ENCODE results near the gene MACROD2.

Gene MACROD2

GRCh38 chr20:15847196-15847784 is 1852.0 kb downstream of the MACROD2 start:
- no peak for DNase-seq (ENCODE audit: low read depth in 2 of 2)

- no peak for DNase-seq (ENCODE audit: low read depth in 2 of 2)
These were observed 1852.8 kb downstream of the MACROD2 start for GRCh38 chr20:15848126-15848525.

GRCh38 chr20:15848995-15849610 is 1853.8 kb downstream of the MACROD2 start:
- DNase-seq (ENCODE audit: low read depth in 2 of 2): no peak

GRCh38 chr20:15851576-15852215 is 1856.4 kb downstream of the MACROD2 start:
- no peak for DNase-seq (ENCODE audit: low read depth in 2 of 2)

GRCh38 chr20:15854911-15855310 is 1859.6 kb downstream of the MACROD2 start:
- no peak for DNase-seq (ENCODE audit: low read depth in 2 of 2)

- no peak for DNase-seq (ENCODE audit: low read depth in 2 of 2)
These were observed 1862.0 kb downstream of the MACROD2 start for GRCh38 chr20:15857173-15857784.

GRCh38 chr20:15859061-15859460 is 1863.7 kb downstream of the MACROD2 start:
- no peak for DNase-seq (ENCODE audit: low read depth in 2 of 2)

- DNase-seq (ENCODE audit: low read depth in 2 of 2): no peak
These were observed 1865.5 kb downstream of the MACROD2 start for GRCh38 chr20:15860850-15861249.

- no peak for DNase-seq (ENCODE audit: low read depth in 2 of 2)
These were observed 1866.9 kb downstream of the MACROD2 start for GRCh38 chr20:15862178-15862577.

- DNase-seq (ENCODE audit: low read depth in 2 of 2): no peak
These were observed 1868.4 kb downstream of the MACROD2 start for GRCh38 chr20:15863735-15864134.

- no peak for DNase-seq (ENCODE audit: low read depth in 2 of 2)
These were observed 1870.2 kb downstream of the MACROD2 start for GRCh38 chr20:15865553-15865952.

- no peak for DNase-seq (ENCODE audit: low read depth in 2 of 2)
These were observed 1871.8 kb downstream of the MACROD2 start for GRCh38 chr20:15866916-15867730.

GRCh38 chr20:15867899-15868298 is 1872.6 kb downstream of the MACROD2 start:
- no peak for DNase-seq (ENCODE audit: low read depth in 2 of 2)

- DNase-seq (ENCODE audit: low read depth in 2 of 2): no peak
These were observed 1880.1 kb downstream of the MACROD2 start for GRCh38 chr20:15875446-15875845.

GRCh38 chr20:15882553-15882952 is 1887.2 kb downstream of the MACROD2 start:
- DNase-seq (ENCODE audit: low read depth in 2 of 2): no peak

GRCh38 chr20:15886250-15886649 is 1890.9 kb downstream of the MACROD2 start:
- no peak for DNase-seq (ENCODE audit: low read depth in 2 of 2)

GRCh38 chr20:15887387-15887786 is 1892.1 kb downstream of the MACROD2 start:
- no peak for DNase-seq (ENCODE audit: low read depth in 2 of 2)

GRCh38 chr20:15889061-15889460 is 1893.7 kb downstream of the MACROD2 start:
- no peak for DNase-seq (ENCODE audit: low read depth in 2 of 2)

- DNase-seq (ENCODE audit: low read depth in 2 of 2): no peak
These were observed 1894.4 kb downstream of the MACROD2 start for GRCh38 chr20:15889514-15890256.

- DNase-seq (ENCODE audit: low read depth in 2 of 2): no peak
These were observed 1895.2 kb downstream of the MACROD2 start for GRCh38 chr20:15890407-15890982.

- no peak for DNase-seq (ENCODE audit: low read depth in 2 of 2)
These were observed 1899.8 kb downstream of the MACROD2 start for GRCh38 chr20:15895126-15895525.
